Glomerular visceral epithelial cell (primary cell): ENCODE measurements around the gene IER3.
"Not testable (repeated sequence)": the region's sequence is repeated elsewhere in the genome, so short reads cannot be mapped to it uniquely, and the experiment has no call there.

Experiments
- DNase-seq: peaks from one replicate; pipeline ENCODE4 v3.0.0-alpha.2; 2016; ENCODE audit errors: extremely low spot score

IER3 gene

GRCh38 chr6:30723843-30724741 is 20.3 kb downstream of the IER3 start:
- DNase-seq, result not testable (repeated sequence)

- DNase-seq, result not testable (repeated sequence)
Measured at GRCh38 chr6:30723159-30723842, 21.0 kb downstream of the IER3 start.

GRCh38 chr6:30722280-30723112 is 21.9 kb downstream of the IER3 start:
- peak; percentile 84 for DNase-seq

DNA sequence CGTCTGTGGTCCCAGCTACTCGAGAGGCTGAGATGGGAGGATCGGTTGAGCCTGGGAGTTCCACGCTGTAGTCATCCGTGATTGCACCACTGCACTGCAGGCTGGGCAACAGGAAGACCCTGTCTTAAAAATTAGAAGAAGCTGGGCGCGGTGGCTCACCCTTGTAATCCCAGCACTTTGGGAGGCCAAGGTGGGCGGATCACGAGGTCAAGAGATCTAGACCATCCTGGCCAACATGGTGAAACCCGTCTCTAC is 22.4 kb downstream of the IER3 start:
- peak; percentile 44 for DNase-seq

GRCh38 chr6:30721198-30722024 is 22.9 kb downstream of the IER3 start:
- peak; percentile 95 for DNase-seq

DNA sequence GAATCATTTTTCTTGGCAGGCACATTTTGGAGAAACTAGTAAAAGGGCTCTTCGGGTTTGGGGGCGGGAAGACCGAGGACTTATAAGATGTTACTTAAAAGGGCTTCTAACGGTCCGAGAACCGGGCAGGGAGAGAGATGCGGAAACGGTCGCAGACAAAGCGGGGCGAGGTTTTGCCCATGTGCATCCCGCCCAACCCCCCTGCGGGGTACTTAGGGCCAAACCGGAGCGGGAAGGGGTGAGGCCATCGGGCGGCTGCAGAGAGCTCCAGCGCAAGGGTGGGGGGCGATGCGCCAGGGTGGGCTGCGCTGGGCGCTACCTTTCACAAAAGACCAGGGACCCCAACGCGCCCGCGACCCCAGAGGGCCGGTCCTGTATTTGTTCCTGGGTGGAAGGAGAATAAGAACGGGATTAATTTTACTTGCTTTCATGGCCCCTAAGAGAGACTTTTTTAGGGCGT is 23.6 kb downstream of the IER3 start:
- DNase-seq, result peak; percentile 59

DNA sequence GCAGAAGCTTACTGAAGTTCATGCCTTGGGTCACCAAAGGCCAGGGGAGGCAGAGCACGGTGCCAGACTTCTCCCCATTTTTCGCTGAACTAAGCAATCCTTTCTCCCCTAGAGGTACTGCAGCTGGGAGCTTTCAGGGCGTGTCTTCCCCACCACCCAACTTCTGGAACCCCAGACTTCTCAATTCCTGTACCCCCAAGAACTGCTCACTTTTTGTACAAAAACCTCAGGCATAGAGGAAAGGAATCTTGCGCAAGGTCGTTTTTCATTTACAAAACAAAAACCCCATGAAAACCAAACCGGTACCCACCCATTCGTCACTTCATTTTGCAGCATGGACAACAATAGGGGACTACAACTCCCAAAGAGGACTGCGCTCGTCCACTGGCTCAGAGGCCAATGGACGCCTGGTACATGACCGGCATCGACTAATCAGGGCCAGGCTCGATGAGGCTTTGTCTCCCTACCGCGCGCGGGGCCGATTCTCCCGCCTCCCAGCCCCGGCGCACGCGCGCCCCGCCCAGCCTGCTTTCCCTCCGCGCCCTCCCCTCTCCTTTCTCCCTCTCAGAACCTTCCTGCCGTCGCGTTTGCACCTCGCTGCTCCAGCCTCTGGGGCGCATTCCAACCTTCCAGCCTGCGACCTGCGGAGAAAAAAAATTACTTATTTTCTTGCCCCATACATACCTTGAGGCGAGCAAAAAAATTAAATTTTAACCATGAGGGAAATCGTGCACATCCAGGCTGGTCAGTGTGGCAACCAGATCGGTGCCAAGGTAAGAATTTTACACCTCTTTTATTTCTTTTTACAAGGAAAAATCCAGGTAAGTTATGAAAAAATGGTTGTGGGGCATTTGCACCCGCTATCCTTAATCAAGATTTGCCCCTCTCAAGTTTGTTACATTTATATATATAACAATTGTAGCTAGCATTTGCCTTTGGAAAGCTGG is 24.3 kb downstream of the IER3 start, which contains the start of gene TUBB:
TSS of gene TUBB (plus strand) at position 562 of the 947 bp plus-strand sequence. CDS start at position 717, 155 bp downstream.
- DNase-seq, result peak; percentile 98

- DNase-seq, result no peak
Measured at GRCh38 chr6:30719356-30719755, 25.0 kb downstream of the IER3 start.

GRCh38 chr6:30717845-30718720 is 26.3 kb downstream of the IER3 start:
- DNase-seq, result not testable (repeated sequence)

DNA sequence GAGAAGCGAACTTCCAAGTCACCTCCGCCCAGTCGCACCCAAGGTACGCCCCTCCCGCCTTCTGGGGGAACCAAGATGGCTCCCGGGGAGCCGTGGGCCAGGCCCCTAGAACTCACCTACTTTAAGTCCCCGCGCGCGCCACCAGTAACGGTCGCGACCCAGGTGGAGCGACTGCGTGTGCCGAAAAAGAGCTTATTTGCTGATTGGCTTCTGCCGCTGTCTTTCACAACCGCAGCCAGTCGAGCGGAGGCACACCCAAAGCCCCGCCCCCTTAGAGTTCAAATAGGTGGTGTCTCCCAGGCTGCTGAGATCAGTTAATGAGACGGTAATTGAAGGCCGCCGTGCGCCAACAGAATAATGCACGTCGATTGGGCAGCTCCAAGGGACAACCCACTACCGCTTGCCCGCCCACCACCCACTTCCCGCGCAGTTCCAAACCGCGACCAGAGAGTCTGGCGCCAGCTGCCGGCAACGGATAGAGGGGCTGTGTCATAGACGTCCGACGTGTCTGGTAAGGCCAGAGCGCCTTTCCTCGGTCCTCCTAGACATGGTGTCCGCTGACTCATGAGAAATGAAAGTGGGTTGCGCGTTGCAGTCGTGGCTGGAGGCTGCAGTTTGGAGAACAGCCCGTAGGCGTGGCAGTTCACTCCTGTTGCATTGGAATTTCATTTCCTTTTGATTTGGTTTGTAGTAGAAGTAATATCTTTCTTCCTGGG is 27.1 kb downstream of the IER3 start, which contains the start of gene MDC1:
TSS of gene MDC1 (minus strand) at position 153 of the 716 bp plus-strand sequence. CDS start 2,106 bp downstream, outside the sequence.
- DNase-seq, result peak; percentile 100

- DNase-seq, result no peak
Measured at GRCh38 chr6:30716879-30717128, 27.5 kb downstream of the IER3 start.

- no peak for DNase-seq
Measured at GRCh38 chr6:30714263-30714662, 30.1 kb downstream of the IER3 start.

- DNase-seq, result no peak
Measured at GRCh38 chr6:30712441-30712945, 31.9 kb downstream of the IER3 start.

DNA sequence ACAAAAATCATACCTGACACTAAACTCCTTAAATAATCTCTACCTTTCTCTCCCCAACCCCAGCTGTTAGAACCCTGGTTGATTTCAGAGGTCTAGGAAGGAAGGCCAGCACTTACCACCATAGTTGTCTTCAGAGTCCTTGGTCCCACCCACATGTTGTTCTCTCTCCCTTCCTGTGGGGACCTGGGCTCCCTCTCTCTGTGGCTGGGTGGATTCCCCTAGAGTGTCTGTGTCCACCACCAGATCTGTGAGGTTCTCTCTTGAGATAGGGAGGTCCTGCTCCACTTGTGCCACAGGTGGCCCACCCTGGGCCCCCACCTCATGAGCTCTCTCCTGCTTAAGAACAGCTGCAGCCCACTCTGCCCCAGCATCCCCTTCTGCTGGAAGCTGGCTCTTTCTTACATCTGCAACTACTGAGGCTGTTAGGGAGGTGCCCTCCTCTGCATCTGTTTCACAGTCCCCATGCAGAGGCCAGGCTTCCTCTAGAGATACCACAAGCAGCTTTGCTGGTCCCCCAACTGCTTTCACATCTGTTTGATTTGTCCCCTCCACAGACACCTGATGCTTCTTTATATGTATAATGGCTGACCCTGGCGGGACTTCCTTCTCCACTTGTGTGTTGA is 32.5 kb downstream of the IER3 start:
- no peak for DNase-seq

- DNase-seq, result peak; percentile 29
Measured at GRCh38 chr6:30709101-30709868, 35.1 kb downstream of the IER3 start.

DNA sequence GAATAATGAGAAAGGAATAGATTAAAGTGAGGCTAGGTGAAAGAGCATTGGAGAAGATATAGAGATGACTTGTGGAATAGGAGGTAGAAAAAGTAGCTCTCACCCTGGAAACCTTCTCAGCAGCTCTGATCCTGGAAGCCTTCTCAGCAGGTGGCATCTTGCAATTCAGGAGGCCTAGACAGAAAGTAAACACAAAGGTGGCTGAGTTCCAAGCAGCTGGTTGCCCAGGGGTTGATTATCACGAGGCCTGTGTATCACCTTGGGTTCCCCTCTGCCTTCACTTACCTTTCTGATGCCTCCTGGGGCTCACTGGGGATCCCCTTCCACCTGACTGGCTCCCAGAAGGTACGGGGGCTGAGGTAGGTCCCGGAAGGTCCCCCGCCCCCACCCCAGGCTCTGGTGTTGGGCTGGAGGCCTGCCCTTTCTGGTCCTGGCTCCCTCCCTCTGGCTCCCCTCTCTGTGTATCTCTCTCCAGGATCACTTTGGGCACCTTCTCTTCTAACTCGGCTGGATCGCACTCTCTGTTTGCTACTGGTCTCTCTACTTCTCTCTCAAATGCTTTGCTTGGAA is 37.0 kb downstream of the IER3 start:
- DNase-seq, result no peak

DNA sequence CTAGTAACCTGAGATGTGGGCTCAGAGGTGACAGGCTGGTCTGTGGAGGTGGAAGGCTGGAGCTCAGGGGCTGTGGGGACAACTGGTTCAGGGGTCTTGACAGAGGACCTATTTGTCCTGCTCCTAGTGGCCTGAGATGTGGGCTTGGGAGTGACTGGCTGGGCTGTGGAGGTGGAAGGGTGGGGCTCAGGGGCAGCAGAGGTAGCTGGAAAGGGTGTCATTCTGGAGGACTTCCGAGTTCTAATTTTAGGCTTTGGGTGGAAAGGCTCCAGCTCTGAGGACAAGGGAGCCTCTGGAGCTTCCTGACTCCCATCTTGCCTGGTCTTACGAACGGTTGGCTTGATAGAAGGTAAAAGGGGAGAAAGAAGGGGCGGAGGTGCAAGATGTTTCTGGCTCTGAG is 38.7 kb downstream of the IER3 start:
- no peak for DNase-seq
